ENCODE measurements around the gene TRIO.

- TF ChIP-seq EZH2 (IDR thresholded peaks at IDR 0.05; ENCODE audit: borderline replicate concordance, low read depth, low read length, severe bottlenecking) (no peak), CTCF (IDR thresholded peaks at IDR 0.05; ENCODE audit: borderline replicate concordance, extremely low read depth, low read length, poor library complexity, severe bottlenecking) (no peak)
Observed at GRCh38 chr5:14236757-14237156, 93.6 kb downstream of the TRIO start.
